ENCODE measurements around the gene ATG4B. TPM values are rescaled to one million over a fixed set of nuclear protein-coding genes. Genes with fewer than 3 reads are reported as not detected.

ATG4B gene
- total RNA-seq, 1 donor from 2014 or later = 120 TPM

DNA sequence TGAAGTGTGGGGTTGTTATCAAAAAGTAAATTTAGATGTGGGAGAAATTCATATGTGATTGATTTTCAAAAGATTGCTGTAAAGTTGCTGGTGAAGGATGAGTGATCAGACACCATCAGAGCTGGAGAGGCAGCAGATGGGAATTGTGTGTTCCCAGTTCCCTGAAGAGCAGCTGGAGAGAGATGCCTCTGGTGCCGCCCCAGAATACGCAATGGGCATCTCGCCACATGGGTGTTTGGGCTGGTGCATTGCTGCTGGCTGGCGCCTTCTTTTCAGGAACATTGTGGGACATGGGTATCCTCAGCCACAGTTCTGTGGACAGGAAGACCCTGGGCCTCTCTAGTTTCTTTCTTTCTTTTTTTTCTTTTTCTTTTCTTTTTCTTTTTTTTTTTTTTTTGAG lies 11.9 kb downstream of the ATG4B start:
- DNase-seq (ENCODE audit: low read depth) = no peak
- Histone ChIP-seq H3K4me3 (ENCODE audit: low read depth, low read length) (no peak overlapping the region), H3K27me3 (ENCODE audit: control insufficient read depth, insufficient read depth, low read length) (no peaks in the 10 kb centered on the region), H3K36me3 (ENCODE audit: control insufficient read depth, insufficient read depth, low read length) (no peaks in the 10 kb centered on the region)
- TF ChIP-seq CTCF (IDR thresholded peaks at IDR 0.05; ENCODE audit: insufficient read depth, low read length, poor library complexity, severe bottlenecking) = no peak

DNA sequence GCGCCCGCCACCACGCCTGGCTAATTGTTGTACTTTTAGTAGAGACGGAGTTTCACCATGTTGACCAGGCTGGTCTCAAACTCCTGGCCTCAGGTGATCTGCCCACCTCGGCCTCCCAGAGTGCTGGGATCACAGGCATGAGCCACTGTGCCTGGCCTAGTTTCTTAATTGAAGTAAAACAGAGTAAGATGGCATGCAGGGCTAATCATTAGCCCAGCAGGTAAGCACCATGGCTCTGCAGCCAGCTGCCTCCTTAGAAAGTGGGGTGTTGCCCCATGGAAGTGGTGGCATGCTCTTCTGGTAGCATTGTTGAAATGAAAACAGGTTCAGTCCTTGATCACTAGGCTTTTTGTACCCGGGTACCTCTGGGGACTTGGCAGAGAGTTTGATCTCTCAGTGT lies 12.4 kb downstream of the ATG4B start:
- Histone ChIP-seq H3K36me3 (ENCODE audit: control insufficient read depth, insufficient read depth, low read length) (peaks cover 1% of the 10 kb centered on the region), H3K27me3 (ENCODE audit: control insufficient read depth, insufficient read depth, low read length) (no peaks in the 10 kb centered on the region), H3K4me3 (ENCODE audit: low read depth, low read length) (no peak overlapping the region)
- TF ChIP-seq CTCF (IDR thresholded peaks at IDR 0.05; ENCODE audit: insufficient read depth, low read length, poor library complexity, severe bottlenecking) = no peak
- DNase-seq (ENCODE audit: low read depth) = no peak

- no peak for TF ChIP-seq CTCF (IDR thresholded peaks at IDR 0.05; ENCODE audit: insufficient read depth, low read length, poor library complexity, severe bottlenecking)
- peaks cover 3% of the 10 kb centered on the region for H3K36me3 ChIP-seq (ENCODE audit: control insufficient read depth, insufficient read depth, low read length)
- no peaks in the 10 kb centered on the region for H3K27me3 ChIP-seq (ENCODE audit: control insufficient read depth, insufficient read depth, low read length)
- H3K4me3 ChIP-seq (ENCODE audit: low read depth, low read length) = no peak overlapping the region
- DNase-seq (ENCODE audit: low read depth) = no peak
Measured at GRCh38 chr2:241652142-241652541, 14.6 kb downstream of the ATG4B start.

GRCh38 chr2:241652722-241653121 lies 15.2 kb downstream of the ATG4B start:
- DNase-seq (ENCODE audit: low read depth) = no peak
- H3K27me3 ChIP-seq (ENCODE audit: control insufficient read depth, insufficient read depth, low read length) = no peaks in the 10 kb centered on the region
- no peak overlapping the region for H3K4me3 ChIP-seq (ENCODE audit: low read depth, low read length)
- peaks cover 3% of the 10 kb centered on the region for H3K36me3 ChIP-seq (ENCODE audit: control insufficient read depth, insufficient read depth, low read length)
- TF ChIP-seq CTCF (IDR thresholded peaks at IDR 0.05; ENCODE audit: insufficient read depth, low read length, poor library complexity, severe bottlenecking) = no peak

DNA sequence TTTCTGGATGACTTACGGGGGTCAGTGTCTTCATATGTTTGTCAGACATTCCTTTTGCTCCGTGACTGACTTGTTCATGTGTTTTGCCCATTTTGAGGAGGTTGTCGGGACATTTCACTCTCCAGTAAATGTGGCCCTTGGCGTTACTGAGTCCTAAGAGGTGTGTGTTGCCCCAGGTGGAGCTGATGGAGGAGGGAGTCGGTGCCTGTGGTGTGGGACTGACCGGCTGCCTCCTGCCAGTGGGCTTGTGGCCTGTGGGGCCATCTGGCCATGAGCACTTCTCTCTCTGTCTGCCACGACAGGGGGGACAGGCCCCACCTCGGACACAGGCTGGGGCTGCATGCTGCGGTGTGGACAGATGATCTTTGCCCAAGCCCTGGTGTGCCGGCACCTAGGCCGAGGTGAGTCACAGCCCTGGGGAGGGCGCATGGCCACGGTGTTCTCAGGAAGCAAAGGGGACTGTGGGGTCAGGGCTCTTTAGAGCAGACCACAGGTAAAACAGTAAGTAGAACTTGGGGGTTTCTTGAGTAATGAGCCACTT lies 15.8 kb downstream of the ATG4B start:
- TF ChIP-seq CTCF (IDR thresholded peaks at IDR 0.05; ENCODE audit: insufficient read depth, low read length, poor library complexity, severe bottlenecking) = no peak
- Histone ChIP-seq H3K36me3 (ENCODE audit: control insufficient read depth, insufficient read depth, low read length) (peaks cover 3% of the 10 kb centered on the region), H3K4me3 (ENCODE audit: low read depth, low read length) (no peak overlapping the region), H3K27me3 (ENCODE audit: control insufficient read depth, insufficient read depth, low read length) (no peaks in the 10 kb centered on the region)
- DNase-seq (ENCODE audit: low read depth) = no peak

DNA sequence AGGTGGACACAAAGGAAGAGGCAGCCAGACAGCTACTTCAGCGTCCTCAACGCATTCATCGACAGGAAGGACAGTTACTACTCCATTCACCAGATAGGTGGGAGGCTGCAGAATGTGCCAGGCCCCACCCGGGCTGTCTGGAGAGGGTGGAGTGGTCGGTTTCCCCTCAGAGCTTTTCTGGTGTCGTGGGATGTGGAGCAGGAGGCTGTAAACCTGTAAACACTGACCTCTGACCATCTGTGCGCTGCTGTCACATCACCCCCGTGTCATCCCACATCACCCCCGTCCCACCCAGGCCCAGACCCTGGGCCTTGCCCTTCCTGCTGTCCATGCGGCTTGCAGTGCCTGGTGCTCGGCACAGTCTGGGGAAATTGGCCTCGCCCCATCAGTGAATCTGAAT lies 17.1 kb downstream of the ATG4B start:
- Histone ChIP-seq H3K36me3 (ENCODE audit: control insufficient read depth, insufficient read depth, low read length) (peaks cover 3% of the 10 kb centered on the region), H3K4me3 (ENCODE audit: low read depth, low read length) (no peak overlapping the region), H3K27me3 (ENCODE audit: control insufficient read depth, insufficient read depth, low read length) (no peaks in the 10 kb centered on the region)
- no peak for TF ChIP-seq CTCF (IDR thresholded peaks at IDR 0.05; ENCODE audit: insufficient read depth, low read length, poor library complexity, severe bottlenecking)
- no peak for DNase-seq (ENCODE audit: low read depth)
